Transverse colon (tissue), 4 donors: Measurements from ENCODE around the gene SYNGR2. TPM values are rescaled to one million over a fixed set of nuclear protein-coding genes. Genes with fewer than 3 reads are reported as not detected.

ENCODE experiments used
- DNase-seq: peaks from one replicate; pipeline ENCODE4 v3.0.0-alpha.2; 2019
- H3K27ac ChIP-seq, 4 donors: fragments of 200-600 bp; sonication (generic); 2 replicates each; pipeline ENCODE4 v1.5.1; 2016 to 2018; ENCODE audit warnings: inconsistent platforms in 4 of 4
- H3K27me3 ChIP-seq: fragments of 200-600 bp; sonication (generic); 2 replicates; pipeline ENCODE4 v1.5.1; 2017; ENCODE audit warnings: inconsistent platforms
- H3K36me3 ChIP-seq, 4 donors: fragments of 200-600 bp; sonication (generic); 2 replicates each; pipeline ENCODE4 v1.5.1; 2017 to 2019; ENCODE audit warnings: inconsistent platforms in 4 of 4
- H3K4me1 ChIP-seq, 4 donors: fragments of 200-600 bp; sonication (generic); 2 replicates each; pipeline ENCODE4 v1.5.1; 2017 to 2020; ENCODE audit warnings: inconsistent platforms in 4 of 4
- H3K4me3 ChIP-seq, 4 donors: fragments of 200-600 bp; sonication (generic); 1 replicate in 1 of 4; 2 replicates in 3 of 4; pipeline versions ENCODE4 v1.5.1 to v1.6.1; 2017 to 2019; ENCODE audit warnings: inconsistent platforms in 4 of 4
- H3K9me3 ChIP-seq, 2 donors: fragments of 200-600 bp; sonication (generic); 2 replicates each; pipeline ENCODE4 v1.5.1; 2017 to 2019; ENCODE audit warnings: inconsistent platforms in 2 of 2
- CTCF ChIP-seq, 5 experiments: fragments of 200-600 bp in 3 of 5; fragments of 450-650 bp in 2 of 5; sonication (generic) in 3 of 5; IDR thresholded peaks; 1 replicate in 2 of 5; 2 replicates in 3 of 5; pipeline ENCODE4 v1.5.1; 2016 to 2017; ENCODE audit warnings: antibody characterized with exemption in 5 of 5, inconsistent platforms in 3 of 5, mild to moderate bottlenecking in 2 of 5, moderate library complexity in 1 of 5
- EP300 ChIP-seq: sonication (generic); formaldehyde crosslinking; IDR thresholded peaks from one replicate; pipeline ENCODE4 v1.6.1; 2017; ENCODE audit warnings: antibody characterized with exemption, low read depth
- POLR2A ChIP-seq: fragments of 450-650 bp; IDR thresholded peaks from one replicate; pipeline ENCODE4 v1.6.1; 2016; ENCODE audit warnings: antibody characterized with exemption, mild to moderate bottlenecking, moderate library complexity
- POLR2AphosphoS5 ChIP-seq, 3 donors: sonication (generic); formaldehyde crosslinking; IDR thresholded peaks; one replicate each; pipeline ENCODE4 v1.6.1; 2016; ENCODE audit warnings: antibody characterized with exemption in 3 of 3
- WGBS, 2 donors: methylation state at CpG; one replicate each; pipeline ENCODE4 v1.1.5; 2018; ENCODE audit warnings: low coverage in 1 of 2; 5-methylcytosine and 5-hydroxymethylcytosine counted together
- in situ Hi-C, 4 donors: fragments of 200-750 bp; cut with MboI; loops; one replicate each; pipeline versions ENCODE4 v1.15.0 to v1.15.1; 2017; ENCODE audit warnings: low sequenced_read_pairs in 3 of 4, low pct_ligation_motif_present in 1 of 4, low pct_unique_long_range_greater_than_20kb in 1 of 4
- intact Hi-C: fragments of 100-400 bp; cut with DNase I; formaldehyde crosslinking; loops from one replicate; pipeline ENCODE4 v1.15.1; 2023; ENCODE audit warnings: low total_unique reads
- total RNA-seq, 4 donors: library from RNA; depleted of rRNA; stranded (reverse); fragments of >200 nt; gene quantifications; one replicate each; pipeline ENCODE4 v1.1.0, GENCODE V29; 2016

Gene SYNGR2
- total RNA-seq, result 100 to 1,000 TPM; 102 to 121 (median 106) TPM

- 0% methylated on average over 46 of the region's 84 CpGs; no CpG with 5 or more reads in 1 of the 2 donors for WGBS, 2 donors
- DNase-seq, result peak; percentile 91
- Histone ChIP-seq H3K27me3 (no peaks in the 10 kb centered on the region), H3K4me1 (peaks cover 33 to 56% (median 44%) of the 10 kb centered on the region in 4 donors), H3K4me3 (peak within 1 kb of the TSS; percentile 69 to 96 (median 93)), H3K9me3 (no peaks in the 10 kb centered on the region), H3K36me3 (no peaks in the 10 kb centered on the region), H3K27ac (peak within 1 kb of the TSS; percentile 90 to 95 (median 92))
- intact Hi-C loops, result no loop called here
- TF ChIP-seq CTCF (IDR thresholded peaks at IDR 0.05) (no peak), EP300 (no peak), POLR2AphosphoS5 (IDR thresholded peaks at IDR 0.05) (peak; percentile 67 to 94 (median 93)), POLR2A (peak; percentile 58)
- in situ Hi-C loops, result no loop called here
Measured at GRCh38 chr17:78168242-78168902, at the start of gene SYNGR2. Gene SYNGR2 (plus strand): TSS chr17:78168581. CDS start chr17:78168617, 36 bp downstream.

GRCh38 chr17:78118801-78119241 is 49.6 kb upstream of the SYNGR2 start:
- no peak for TF ChIP-seq CTCF (IDR thresholded peaks at IDR 0.05)
- TF ChIP-seq POLR2AphosphoS5 (IDR thresholded peaks at IDR 0.05), result no peak
- TF ChIP-seq POLR2A, result no peak
- no peak for TF ChIP-seq EP300
- 90% methylated on average over 14 of the region's 14 CpGs; no CpG with 5 or more reads in 1 of the 2 donors for WGBS, 2 donors
- intact Hi-C loops, result loop anchor here (10.0 kb wide), 1 partner anchor 136 kb away; no protein-coding TSS in a partner anchor
- H3K36me3 ChIP-seq, result peaks cover 0 to 3% (median 0%) of the 10 kb centered on the region in 4 donors
- H3K27ac ChIP-seq, result no peak overlapping the region
- no peak for DNase-seq
- no peaks in the 10 kb centered on the region for H3K27me3 ChIP-seq
- H3K4me3 ChIP-seq, result no peak overlapping the region
- peaks cover 0 to 10% (median 8%) of the 10 kb centered on the region in 4 donors for H3K4me1 ChIP-seq
- in situ Hi-C loops, result loop anchor here in 3 of 4 donors (10.0 kb wide), 2 partner anchors 56 to 126 kb away; no protein-coding TSS in a partner anchor
- no peaks in the 10 kb centered on the region for H3K9me3 ChIP-seq

- Histone ChIP-seq H3K27ac (peak overlapping the region in 2 of 4 donors; percentile 25 to 34), H3K36me3 (peaks cover 0 to 3% (median 0%) of the 10 kb centered on the region in 4 donors), H3K27me3 (no peaks in the 10 kb centered on the region), H3K4me1 (peaks cover 4 to 22% (median 11%) of the 10 kb centered on the region in 4 donors), H3K9me3 (no peaks in the 10 kb centered on the region), H3K4me3 (no peak overlapping the region)
- DNase-seq, result no peak
- 96 to 100% methylated on average over 3 to 13 of the region's 13 CpGs for WGBS, 2 donors
- TF ChIP-seq POLR2A (no peak), CTCF (IDR thresholded peaks at IDR 0.05) (no peak), POLR2AphosphoS5 (IDR thresholded peaks at IDR 0.05) (no peak), EP300 (no peak)
- in situ Hi-C loops (no loop called here), intact Hi-C loops (no loop called here)
Measured at GRCh38 chr17:78120537-78120936, 47.8 kb upstream of the SYNGR2 start.

GRCh38 chr17:78120971-78121800 is 47.2 kb upstream of the SYNGR2 start:
- TF ChIP-seq EP300 (no peak), CTCF (IDR thresholded peaks at IDR 0.05) (no peak), POLR2A (no peak), POLR2AphosphoS5 (IDR thresholded peaks at IDR 0.05) (no peak)
- H3K9me3 ChIP-seq, result no peaks in the 10 kb centered on the region
- no peaks in the 10 kb centered on the region for H3K27me3 ChIP-seq
- 68% methylated on average over 29 of the region's 35 CpGs; no CpG with 5 or more reads in 1 of the 2 donors for WGBS, 2 donors
- peaks cover 4 to 29% (median 14%) of the 10 kb centered on the region in 4 donors for H3K4me1 ChIP-seq
- in situ Hi-C loops (no loop called here), intact Hi-C loops (no loop called here)
- no peak overlapping the region for H3K4me3 ChIP-seq
- peaks cover 0 to 3% (median 0%) of the 10 kb centered on the region in 4 donors for H3K36me3 ChIP-seq
- peak; percentile 60 for DNase-seq
- peak overlapping the region; percentile 29 to 67 (median 52) for H3K27ac ChIP-seq
